Adipose tissue (tissue), 3 donors: ENCODE data around the gene NUDT5. TPM values are rescaled to one million over a fixed set of nuclear protein-coding genes. Genes with fewer than 3 reads are reported as not detected.

Source experiments
- H3K27ac ChIP-seq: one replicate; pipeline ENCODE4 v1.5.1; 2013; ENCODE audit warnings: low read depth, low read length
- WGBS, 3 donors: extraction: QIAGEN DNeasy Blood & Tissue Kit; methylation state at CpG; one replicate each; pipeline ENCODE4 v1.1.7; 2013; 5-methylcytosine and 5-hydroxymethylcytosine counted together
- polyA plus RNA-seq, 3 donors: library from polyadenylated mRNA; stranded (reverse); fragments of 200-250 nt; gene quantifications; one replicate each; pipeline ENCODE4 v1.2.3, GENCODE V29; 2013
- donor health status: healthy with polysubstance abuse.
- donor health status: Bipolar disorder and iron deficiency.
- donor health status: healthy.

NUDT5 gene
- polyA plus RNA-seq, 3 donors, result 17.8 to 60.3 (median 50.2) TPM

DNA sequence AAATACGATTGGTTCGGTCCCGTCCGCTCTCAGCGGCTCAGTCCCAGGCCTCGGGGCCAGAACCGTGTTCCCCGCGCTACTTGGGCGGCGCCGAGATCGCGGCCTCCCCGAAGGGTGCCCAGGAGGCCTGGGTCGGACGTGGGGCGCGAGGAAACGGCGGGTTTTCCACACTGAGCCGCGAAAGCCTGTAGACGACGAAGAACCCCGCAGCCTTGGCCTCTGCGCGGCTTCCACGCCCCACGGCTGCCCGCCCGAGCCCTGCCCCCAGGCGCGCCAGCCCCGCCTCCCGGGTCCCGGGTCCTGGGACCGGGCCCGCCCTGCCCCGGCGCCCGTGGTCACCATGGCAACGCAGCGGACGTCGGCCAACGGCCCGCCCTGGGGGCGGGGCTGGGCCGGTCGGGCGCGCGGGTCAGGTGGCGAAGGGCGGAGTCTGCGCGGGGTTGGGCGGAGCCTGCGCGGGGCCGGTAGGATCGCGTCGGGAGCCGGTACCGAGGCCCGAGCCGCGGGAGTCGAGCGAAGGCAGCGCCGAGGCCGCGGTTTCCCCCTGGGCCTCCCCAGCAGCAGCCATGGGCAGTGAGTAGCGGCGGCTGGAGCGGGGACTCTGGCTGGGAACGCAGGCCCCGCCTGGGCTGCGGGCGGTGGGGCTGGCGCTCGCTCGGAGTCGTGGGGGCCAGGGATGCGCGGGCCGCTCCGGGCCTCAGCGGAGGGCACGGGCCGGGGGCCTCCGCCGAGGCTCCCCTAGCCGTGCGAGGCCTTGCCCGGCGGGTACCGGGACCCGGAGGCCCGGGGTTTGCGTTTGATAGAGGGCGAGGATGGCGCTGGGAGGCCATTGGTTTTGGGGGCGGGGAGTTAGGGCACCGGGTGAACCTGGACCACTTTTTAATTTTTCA is 66.2 kb downstream of the NUDT5 start, which contains the start of gene SEC61A2:
Gene SEC61A2 (plus strand): TSS at position 456 of the 890 bp plus-strand sequence. CDS start 111 bp downstream, at position 567.
- no peak within 1 kb of the TSS for H3K27ac ChIP-seq
- WGBS, 3 donors, result 0 to 1% (median 1%) methylated on average over 89 to 108 of the region's 108 CpGs

- WGBS, 3 donors, result 84 to 88% (median 88%) methylated on average over 4 of the region's 4 CpGs
- no peak overlapping the region for H3K27ac ChIP-seq
These were observed 74.0 kb downstream of the NUDT5 start for GRCh38 chr10:12121673-12122072.

Other genes with a start within 250 kb of the NUDT5 start
- gene UPF2, start 153.1 kb downstream of the NUDT5 start, polyA plus RNA-seq, result 10 to 100 TPM in 1 of 3 donors, 1 to 10 TPM in 2; 9.0 to 17.1 (median 9.1) TPM
- 10 to 100 TPM; 10.7 to 14.9 (median 11.1) TPM for gene DHTKD1, start 126.9 kb downstream of the NUDT5 start, polyA plus RNA-seq
- gene SEC61A2, start 66.2 kb downstream of the NUDT5 start, polyA plus RNA-seq, result 1 to 10 TPM; 1.3 to 2.9 (median 1.5) TPM
- 10 to 100 TPM; 23.9 to 54.3 (median 47.6) TPM for gene CDC123, start 297 bp upstream of the NUDT5 start, polyA plus RNA-seq
- gene CAMK1D, start 153.7 kb upstream of the NUDT5 start, polyA plus RNA-seq, result 1 to 10 TPM; 2.2 to 9.7 (median 8.4) TPM